GM12874 (cell line): Measurements from ENCODE around the gene TREX2.

ENCODE experiments used
- TF ChIP-seq, protein P1 (sequence below): IDR thresholded peaks from 2 replicates; pipeline ENCODE4 v1.5.1; 2011; ENCODE audit warnings: low read depth, mild to moderate bottlenecking, control low read depth, low read length, moderate library complexity; ENCODE audit not compliant: insufficient read depth

TREX2 gene

DNA sequence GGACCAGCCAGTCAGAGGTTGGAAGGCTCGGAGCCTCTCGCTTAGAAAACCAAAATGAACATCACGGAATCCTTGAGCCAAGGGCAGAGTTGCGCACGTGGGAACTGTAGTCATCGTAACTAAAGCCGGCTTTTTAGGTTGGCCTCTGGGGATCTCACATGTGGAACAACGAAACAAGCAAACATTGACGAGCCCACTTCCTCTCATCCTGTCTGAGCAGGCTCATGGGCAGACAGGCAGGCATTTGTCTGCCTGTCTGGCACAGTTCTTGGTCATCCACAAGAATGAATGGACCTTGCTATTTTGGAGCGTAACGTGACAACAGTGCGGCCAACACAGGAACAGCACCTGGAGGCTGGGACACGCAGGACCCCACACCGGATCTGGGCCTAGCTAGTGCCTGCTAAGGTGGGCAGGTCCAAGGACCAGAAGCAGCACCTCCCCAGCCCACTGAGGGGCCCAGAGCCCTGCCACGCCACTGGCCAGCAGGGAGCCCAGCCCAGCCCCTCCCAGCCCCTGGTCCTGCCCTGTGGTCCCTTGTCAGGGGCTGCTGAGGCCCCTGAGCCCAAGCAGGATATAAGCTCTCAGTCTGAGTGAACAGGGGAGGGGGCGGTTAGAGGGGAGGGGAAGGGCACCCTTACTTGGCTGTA is 9.2 kb upstream of the TREX2 start:
- TF ChIP-seq, protein P1, sequence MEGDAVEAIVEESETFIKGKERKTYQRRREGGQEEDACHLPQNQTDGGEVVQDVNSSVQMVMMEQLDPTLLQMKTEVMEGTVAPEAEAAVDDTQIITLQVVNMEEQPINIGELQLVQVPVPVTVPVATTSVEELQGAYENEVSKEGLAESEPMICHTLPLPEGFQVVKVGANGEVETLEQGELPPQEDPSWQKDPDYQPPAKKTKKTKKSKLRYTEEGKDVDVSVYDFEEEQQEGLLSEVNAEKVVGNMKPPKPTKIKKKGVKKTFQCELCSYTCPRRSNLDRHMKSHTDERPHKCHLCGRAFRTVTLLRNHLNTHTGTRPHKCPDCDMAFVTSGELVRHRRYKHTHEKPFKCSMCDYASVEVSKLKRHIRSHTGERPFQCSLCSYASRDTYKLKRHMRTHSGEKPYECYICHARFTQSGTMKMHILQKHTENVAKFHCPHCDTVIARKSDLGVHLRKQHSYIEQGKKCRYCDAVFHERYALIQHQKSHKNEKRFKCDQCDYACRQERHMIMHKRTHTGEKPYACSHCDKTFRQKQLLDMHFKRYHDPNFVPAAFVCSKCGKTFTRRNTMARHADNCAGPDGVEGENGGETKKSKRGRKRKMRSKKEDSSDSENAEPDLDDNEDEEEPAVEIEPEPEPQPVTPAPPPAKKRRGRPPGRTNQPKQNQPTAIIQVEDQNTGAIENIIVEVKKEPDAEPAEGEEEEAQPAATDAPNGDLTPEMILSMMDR = no peak

- TF ChIP-seq, protein P1 = no peak
Measured at GRCh38 chrX:153450949-153451277, 5.1 kb upstream of the TREX2 start.

GRCh38 chrX:153450114-153450948 is 4.5 kb upstream of the TREX2 start:
- TF ChIP-seq, protein P1 = no peak

DNA sequence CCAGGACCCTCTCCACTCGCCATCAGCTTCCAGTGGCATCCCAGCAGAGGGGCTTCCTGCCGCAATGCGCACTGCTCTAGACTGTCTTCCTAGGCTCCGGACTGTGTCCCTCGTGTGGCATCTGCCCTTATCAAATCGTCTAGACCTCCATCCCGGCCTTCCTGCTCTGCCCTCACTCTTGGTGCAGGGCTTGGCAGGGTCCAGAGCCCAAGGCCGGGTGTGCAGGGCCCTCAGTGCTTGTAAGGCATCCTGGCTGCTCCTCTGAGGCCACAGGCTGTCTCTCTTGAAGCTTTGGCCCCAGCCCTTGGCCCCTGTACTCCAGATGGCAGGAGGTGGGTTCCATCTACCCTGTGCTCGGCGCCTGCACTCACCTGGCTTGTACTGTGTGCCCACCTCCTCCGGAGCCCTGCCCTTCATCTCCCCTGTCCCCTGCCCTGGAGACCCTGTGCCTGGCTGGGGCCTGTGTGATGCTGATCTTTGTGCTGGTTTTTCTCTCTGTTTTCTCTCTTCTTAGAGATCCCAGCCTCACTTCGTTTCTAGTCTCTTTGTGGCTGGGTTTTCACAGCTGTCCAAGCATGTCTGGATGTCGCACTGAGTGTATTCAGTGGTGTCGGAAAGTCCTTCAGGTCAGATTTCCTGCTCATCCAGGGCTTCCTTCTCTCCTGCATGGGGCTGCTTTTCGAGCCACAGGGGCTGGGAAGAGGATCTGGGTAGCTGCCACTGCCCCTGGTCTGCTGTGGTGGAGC is 3.7 kb upstream of the TREX2 start:
- TF ChIP-seq, protein P1 = no peak

- TF ChIP-seq, protein P1 = no peak
Measured at GRCh38 chrX:153448556-153449367, 2.9 kb upstream of the TREX2 start.

- TF ChIP-seq, protein P1 = no peak
Measured at GRCh38 chrX:153447581-153447960, 1.7 kb upstream of the TREX2 start.
